Right cardiac atrium (tissue), 5 donors: ENCODE results near the gene TCP11L2. TPM values are rescaled to one million over a fixed set of nuclear protein-coding genes. Genes with fewer than 3 reads are reported as not detected.

Experiments
- ATAC-seq, 2 donors: fragments of 200-7000 bp; cut with Tn5 transposase; one replicate each; pipeline versions ENCODE4 v1.8.0 to v1.9.1; 2020; ENCODE audit warnings: moderate library complexity in 2 of 2, mild to moderate bottlenecking in 1 of 2
- DNase-seq, 3 donors: peaks; one replicate each; pipeline ENCODE4 v3.0.0-alpha.2; 2020
- H3K27ac ChIP-seq: one replicate; pipeline ENCODE4 v1.5.1; 2013; ENCODE audit warnings: mild to moderate bottlenecking, low read length, control low read depth, moderate library complexity
- H3K27me3 ChIP-seq: one replicate; pipeline ENCODE4 v1.6.1; 2013; ENCODE audit not compliant: control insufficient read depth, insufficient read depth
- H3K4me1 ChIP-seq: one replicate; pipeline ENCODE4 v1.6.1; 2013; ENCODE audit warnings: low read length; ENCODE audit not compliant: control insufficient read depth, insufficient read depth
- H3K4me3 ChIP-seq: one replicate; pipeline ENCODE4 v1.5.1; 2013; ENCODE audit warnings: low read length, control low read depth
- H3K9me3 ChIP-seq: one replicate; pipeline ENCODE4 v1.6.1; 2013; ENCODE audit warnings: low read length; ENCODE audit not compliant: control insufficient read depth
- WGBS: extraction: QIAGEN DNeasy Blood & Tissue Kit; methylation state at CpG from one replicate; pipeline ENCODE4 v1.1.7; 2013; 5-methylcytosine and 5-hydroxymethylcytosine counted together
- intact Hi-C, 4 donors: fragments of 100-400 bp; cut with DNase I; formaldehyde crosslinking; loops; one replicate each; pipeline versions ENCODE4 v1.11.0 to v1.14.0; 2022 to 2023
- polyA plus RNA-seq: library from polyadenylated mRNA; stranded (reverse); fragments of 200-250 nt; gene quantifications from one replicate; pipeline ENCODE4 v1.2.3, GENCODE V29; 2013
- total RNA-seq, 4 donors: library from RNA; stranded (reverse); fragmentation: NEBNext Ultra II Directional; extraction: Animal tissue kit (Norgen Biotek cat#: 25700); gene quantifications; one replicate each; pipeline ENCODE4 v1.2.1, GENCODE V29; 2021
- donor health status: healthy with polysubstance abuse.
- donor health status: DM: no; HTN: yes; CAD: no.
- donor health status: DM: no; HTN: no; CAD: no.
- donor health status: DM: no; HTN: yes; CAD: no; lungs with severe emphysema.
- donor health status: DM: yes; HTN: yes; CAD: no.

Gene TCP11L2
- total and polyA plus RNA-seq, 5 donors, result 14.2 to 64.5 (median 60.9) TPM

GRCh38 chr12:106271575-106272505 lies 30.7 kb upstream of the TCP11L2 start:
- Histone ChIP-seq H3K27ac (no peak overlapping the region), H3K4me3 (no peak overlapping the region), H3K9me3 (no peaks in the 10 kb centered on the region), H3K27me3 (no peaks in the 10 kb centered on the region), H3K4me1 (no peaks in the 10 kb centered on the region)
- DNase-seq, result no peak
- ATAC-seq, result no peak
- intact Hi-C loops, result no loop called here
- WGBS, result 85% methylated on average over 5 of the region's 5 CpGs

GRCh38 chr12:106273491-106273890 lies 29.0 kb upstream of the TCP11L2 start:
- WGBS, result 96% methylated on average over 6 of the region's 6 CpGs
- ATAC-seq (no peak), DNase-seq (no peak)
- no peak overlapping the region for H3K27ac ChIP-seq
- intact Hi-C loops, result no loop called here
- no peaks in the 10 kb centered on the region for H3K27me3 ChIP-seq
- H3K4me3 ChIP-seq, result no peak overlapping the region
- no peaks in the 10 kb centered on the region for H3K4me1 ChIP-seq
- no peaks in the 10 kb centered on the region for H3K9me3 ChIP-seq

GRCh38 chr12:106274012-106274411 lies 28.5 kb upstream of the TCP11L2 start:
- no peaks in the 10 kb centered on the region for H3K4me1 ChIP-seq
- H3K27me3 ChIP-seq, result no peaks in the 10 kb centered on the region
- intact Hi-C loops, result no loop called here
- ATAC-seq, result no peak
- 88% methylated on average over 6 of the region's 6 CpGs for WGBS
- no peak overlapping the region for H3K4me3 ChIP-seq
- H3K27ac ChIP-seq, result no peak overlapping the region
- H3K9me3 ChIP-seq, result no peaks in the 10 kb centered on the region
- no peak for DNase-seq

- Histone ChIP-seq H3K27me3 (no peaks in the 10 kb centered on the region), H3K4me3 (no peak overlapping the region), H3K27ac (no peak overlapping the region), H3K9me3 (no peaks in the 10 kb centered on the region), H3K4me1 (no peaks in the 10 kb centered on the region)
- WGBS, result 78% methylated on average over 7 of the region's 7 CpGs
- no peak for DNase-seq
- no peak for ATAC-seq
- intact Hi-C loops, result no loop called here
Observed at GRCh38 chr12:106274575-106275121, 27.9 kb upstream of the TCP11L2 start.

- DNase-seq, result no peak
- H3K4me3 ChIP-seq, result no peak overlapping the region
- no peak overlapping the region for H3K27ac ChIP-seq
- no peak for ATAC-seq
- intact Hi-C loops, result no loop called here
- no peaks in the 10 kb centered on the region for H3K27me3 ChIP-seq
- H3K4me1 ChIP-seq, result no peaks in the 10 kb centered on the region
- WGBS, result 80% methylated on average over 9 of the region's 9 CpGs
- H3K9me3 ChIP-seq, result no peaks in the 10 kb centered on the region
Observed at GRCh38 chr12:106275458-106275857, 27.1 kb upstream of the TCP11L2 start.

- intact Hi-C loops, result no loop called here
- H3K27ac ChIP-seq, result no peak overlapping the region
- 93% methylated on average over 4 of the region's 4 CpGs for WGBS
- DNase-seq (no peak), ATAC-seq (no peak)
- no peak overlapping the region for H3K4me3 ChIP-seq
- H3K9me3 ChIP-seq, result no peaks in the 10 kb centered on the region
- no peaks in the 10 kb centered on the region for H3K4me1 ChIP-seq
- H3K27me3 ChIP-seq, result no peaks in the 10 kb centered on the region
Observed at GRCh38 chr12:106276032-106276740, 26.3 kb upstream of the TCP11L2 start.

- no peaks in the 10 kb centered on the region for H3K9me3 ChIP-seq
- DNase-seq, result no peak
- WGBS, result 49% methylated on average over 4 of the region's 4 CpGs
- no peak for ATAC-seq
- intact Hi-C loops, result loop anchor here (5.0 to 10.0 kb wide), 2 partner anchors 53 to 55 kb away; no protein-coding TSS in a partner anchor
- no peak overlapping the region for H3K4me3 ChIP-seq
- H3K4me1 ChIP-seq, result no peaks in the 10 kb centered on the region
- no peaks in the 10 kb centered on the region for H3K27me3 ChIP-seq
- H3K27ac ChIP-seq, result no peak overlapping the region
Observed at GRCh38 chr12:106280106-106280505, 22.4 kb upstream of the TCP11L2 start.

- H3K27ac ChIP-seq, result no peak overlapping the region
Observed at GRCh38 chr12:106281056-106281782, 21.3 kb upstream of the TCP11L2 start.

GRCh38 chr12:106281804-106282203 lies 20.7 kb upstream of the TCP11L2 start:
- 89% methylated on average over 4 of the region's 4 CpGs for WGBS
- no peaks in the 10 kb centered on the region for H3K9me3 ChIP-seq
- no peaks in the 10 kb centered on the region for H3K27me3 ChIP-seq
- DNase-seq (no peak), ATAC-seq (no peak)
- H3K4me3 ChIP-seq, result no peak overlapping the region
- H3K4me1 ChIP-seq, result peaks cover 3% of the 10 kb centered on the region
- intact Hi-C loops, result loop anchor here (5.0 to 10.0 kb wide), 2 partner anchors 55 to 57 kb away; no protein-coding TSS in a partner anchor
- H3K27ac ChIP-seq, result no peak overlapping the region

More at GRCh38 chr12:106281056-106281782, 21.3 kb upstream of the TCP11L2 start:
- H3K27me3 ChIP-seq, result no peaks in the 10 kb centered on the region
- H3K4me3 ChIP-seq, result no peak overlapping the region
- peaks cover 3% of the 10 kb centered on the region for H3K4me1 ChIP-seq
- ATAC-seq (no peak), DNase-seq (no peak)
- H3K9me3 ChIP-seq, result no peaks in the 10 kb centered on the region
- 65% methylated on average over 3 of the region's 3 CpGs for WGBS
- intact Hi-C loops, result loop anchor here (5.0 to 10.0 kb wide), 2 partner anchors 54 to 56 kb away; no protein-coding TSS in a partner anchor

GRCh38 chr12:106282457-106283097 lies 20.0 kb upstream of the TCP11L2 start:
- ATAC-seq (peak; percentile 48 to 73), DNase-seq (peak in 1 of 3 donors; percentile 22)
- H3K27ac ChIP-seq, result no peak overlapping the region
- no peaks in the 10 kb centered on the region for H3K9me3 ChIP-seq
- intact Hi-C loops, result loop anchor here (5.0 to 10.0 kb wide), 2 partner anchors 55 to 58 kb away; no protein-coding TSS in a partner anchor
- H3K4me1 ChIP-seq, result peaks cover 3% of the 10 kb centered on the region
- H3K27me3 ChIP-seq, result no peaks in the 10 kb centered on the region
- WGBS, result 44% methylated on average over 7 of the region's 7 CpGs
- no peak overlapping the region for H3K4me3 ChIP-seq
